Psoas muscle (tissue), 8 donors: ENCODE results near the gene IGFLR1. TPM values are rescaled to one million over a fixed set of nuclear protein-coding genes. Genes with fewer than 3 reads are reported as not detected.

ENCODE experiments used
- ATAC-seq, 4 donors: fragments of 200-7000 bp; cut with Tn5 transposase; one replicate each; pipeline ENCODE4 v1.9.1; 2020; ENCODE audit warnings: moderate library complexity in 3 of 4, mild to moderate bottlenecking in 2 of 4
- DNase-seq, 2 donors: peaks; one replicate each; pipeline ENCODE4 v3.0.0-alpha.2; 2020
- H3K27ac ChIP-seq: fragments of 200-600 bp; one replicate; pipeline ENCODE4 v1.8.0; 2022
- H3K27me3 ChIP-seq, 3 donors: fragments of 200-600 bp in 1 of 3; one replicate each; pipeline versions ENCODE4 v1.6.1 to v1.8.0; 2013 to 2022; ENCODE audit warnings: low read length in 2 of 3, mild to moderate bottlenecking in 2 of 3, moderate library complexity in 1 of 3; ENCODE audit not compliant: insufficient read depth in 3 of 3
- H3K36me3 ChIP-seq, 2 donors: fragments of 200-600 bp in 1 of 2; one replicate each; pipeline versions ENCODE4 v1.6.1 to v1.8.0; 2013 to 2022; ENCODE audit warnings: low read depth in 1 of 2, mild to moderate bottlenecking in 1 of 2, moderate library complexity in 1 of 2; ENCODE audit not compliant: insufficient read depth in 1 of 2
- H3K4me1 ChIP-seq: fragments of 200-600 bp; one replicate; pipeline ENCODE4 v1.8.0; 2022
- H3K4me3 ChIP-seq: fragments of 200-600 bp; one replicate; pipeline ENCODE4 v1.8.0; 2022; ENCODE audit warnings: mild to moderate bottlenecking
- H3K9me3 ChIP-seq: fragments of 200-600 bp; one replicate; pipeline ENCODE4 v1.8.0; 2022
- CTCF ChIP-seq: fragments of 200-600 bp; IDR thresholded peaks from one replicate; pipeline ENCODE4 v1.8.0; 2022; ENCODE audit warnings: antibody characterized with exemption
- WGBS, 3 donors: extraction: QIAGEN DNeasy Blood & Tissue Kit; methylation state at CpG; one replicate each; pipeline versions ENCODE4 v1.1.6 to v1.1.7; 2013; 5-methylcytosine and 5-hydroxymethylcytosine counted together
- intact Hi-C, 2 donors: fragments of 100-400 bp; cut with DNase I; formaldehyde crosslinking; loops; one replicate each; pipeline versions ENCODE4 v1.11.0 to v1.14.2; 2022
- polyA plus RNA-seq, 3 donors: library from polyadenylated mRNA; stranded (reverse); fragments of 200-250 nt; gene quantifications; one replicate each; pipeline ENCODE4 v1.2.3, GENCODE V29; 2013
- total RNA-seq, 4 donors: library from RNA; stranded (reverse); fragmentation: NEBNext Ultra II Directional in 2 of 4; extraction: Animal tissue kit (Norgen Biotek cat#: 25700) in 2 of 4; gene quantifications; one replicate each; pipeline versions ENCODE4 v1.2.1 to v1.2.4, GENCODE V29; 2021 to 2023
- donor health status: healthy with polysubstance abuse.
- donor health status: DM: no; HTN: no; CAD: no; lungs with moderate emphysema.
- donor health status: Bipolar disorder and iron deficiency.
- donor health status: healthy.
- donor health status: DM: yes; HTN: yes; CAD: no.
- donor health status: DM: no; HTN: no; CAD: no.
- donor health status: DM: no; HTN: no; CAD: no.
- donor health status: DM: yes; HTN: yes; CAD: no.

The IGFLR1 gene
- total and polyA plus RNA-seq, 7 donors = 2.0 to 12.4 (median 5.8) TPM

- no peak for DNase-seq
- no peaks in the 10 kb centered on the region for H3K4me1 ChIP-seq
- WGBS, 3 donors = 94 to 98% (median 95%) methylated on average over 12 of the region's 12 CpGs
- no peak for ATAC-seq
- no peak overlapping the region for H3K4me3 ChIP-seq
- no peak for TF ChIP-seq CTCF
- no peaks in the 10 kb centered on the region for H3K27me3 ChIP-seq
- H3K9me3 ChIP-seq = no peaks in the 10 kb centered on the region
- peaks cover 0 to 42% of the 10 kb centered on the region in 2 donors for H3K36me3 ChIP-seq
- no peak overlapping the region for H3K27ac ChIP-seq
- intact Hi-C loops = loop anchor here in 1 of 2 donors (1.0 kb wide), 1 partner anchor 47 kb away; no protein-coding TSS in a partner anchor
These were observed 40.3 kb upstream of the IGFLR1 start for GRCh38 chr19:35782589-35782988.

- no peak overlapping the region for H3K27ac ChIP-seq
- DNase-seq = no peak
- H3K4me3 ChIP-seq = no peak overlapping the region
- no peak for TF ChIP-seq CTCF
- no peaks in the 10 kb centered on the region for H3K27me3 ChIP-seq
- intact Hi-C loops = loop anchor here in 1 of 2 donors (1.0 kb wide), 1 partner anchor 48 kb away; no protein-coding TSS in a partner anchor
- no peaks in the 10 kb centered on the region for H3K9me3 ChIP-seq
- H3K36me3 ChIP-seq = peaks cover 0 to 42% of the 10 kb centered on the region in 2 donors
- WGBS, 3 donors = 71 to 77% (median 76%) methylated on average over 7 to 9 of the region's 9 CpGs
- H3K4me1 ChIP-seq = no peaks in the 10 kb centered on the region
- ATAC-seq = no peak
These were observed 39.4 kb upstream of the IGFLR1 start for GRCh38 chr19:35781650-35782049.

GRCh38 chr19:35780717-35781116 lies 38.5 kb upstream of the IGFLR1 start:
- Histone ChIP-seq H3K27ac (no peak overlapping the region), H3K9me3 (no peaks in the 10 kb centered on the region), H3K27me3 (no peaks in the 10 kb centered on the region), H3K4me3 (no peak overlapping the region), H3K36me3 (peaks cover 0 to 42% of the 10 kb centered on the region in 2 donors), H3K4me1 (no peaks in the 10 kb centered on the region)
- intact Hi-C loops = no loop called here
- TF ChIP-seq CTCF = no peak
- WGBS, 3 donors = 94 to 97% (median 96%) methylated on average over 18 to 20 of the region's 20 CpGs
- no peak for ATAC-seq
- no peak for DNase-seq

GRCh38 chr19:35780058-35780457 lies 37.8 kb upstream of the IGFLR1 start:
- WGBS, 3 donors = 92 to 94% (median 92%) methylated on average over 14 to 16 of the region's 16 CpGs
- no peak for TF ChIP-seq CTCF
- H3K36me3 ChIP-seq = peaks cover 0 to 40% of the 10 kb centered on the region in 2 donors
- no peak overlapping the region for H3K27ac ChIP-seq
- H3K4me1 ChIP-seq = no peaks in the 10 kb centered on the region
- intact Hi-C loops = no loop called here
- H3K9me3 ChIP-seq = no peaks in the 10 kb centered on the region
- no peaks in the 10 kb centered on the region for H3K27me3 ChIP-seq
- ATAC-seq = no peak
- H3K4me3 ChIP-seq = no peak overlapping the region
- no peak for DNase-seq

- TF ChIP-seq CTCF = no peak
- H3K27ac ChIP-seq = no peak overlapping the region
- intact Hi-C loops = no loop called here
- ATAC-seq (no peak), DNase-seq (no peak)
- H3K36me3 ChIP-seq = peaks cover 0 to 39% of the 10 kb centered on the region in 2 donors
- H3K4me1 ChIP-seq = peaks cover 7% of the 10 kb centered on the region
- WGBS, 3 donors = 91 to 93% (median 92%) methylated on average over 8 of the region's 8 CpGs
- no peaks in the 10 kb centered on the region for H3K9me3 ChIP-seq
- no peak overlapping the region for H3K4me3 ChIP-seq
- H3K27me3 ChIP-seq = no peaks in the 10 kb centered on the region
These were observed 36.8 kb upstream of the IGFLR1 start for GRCh38 chr19:35779033-35779432.
